ENCODE data around the gene SHFL.

DNA sequence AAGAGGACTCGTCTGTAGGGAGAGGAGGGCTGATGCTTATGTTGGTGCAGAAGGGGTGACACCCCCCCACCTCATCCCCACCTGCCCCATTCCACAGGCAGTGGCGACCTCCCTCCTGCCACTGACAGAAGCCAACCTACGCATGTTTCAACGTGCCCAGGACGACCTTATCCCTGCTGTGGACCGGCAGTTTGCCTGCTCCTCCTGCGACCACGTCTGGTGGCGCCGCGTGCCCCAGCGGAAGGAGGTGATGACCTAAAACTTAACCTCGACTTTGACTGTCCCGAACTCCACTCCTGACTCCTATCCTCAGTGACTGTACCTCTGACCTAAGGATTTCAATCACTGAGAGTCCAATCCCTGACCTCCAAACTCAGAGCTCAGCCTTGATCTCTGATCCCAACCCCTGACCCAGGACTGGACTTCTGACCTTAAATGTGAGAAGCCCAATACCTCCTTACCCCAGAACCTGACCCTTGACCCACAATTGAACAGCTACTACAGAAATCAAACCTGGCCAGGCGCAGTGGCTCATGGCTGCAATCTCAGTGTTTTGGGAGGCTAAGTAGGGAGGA lies 3.8 kb downstream of the SHFL start:
- TF ChIP-seq POLR2A (IDR thresholded peaks at IDR 0.05; ENCODE audit: control extremely low read depth in 1 of 2, low read depth in 2 of 2, low read length in 2 of 2) (no peak), JUN (IDR thresholded peaks at IDR 0.05; ENCODE audit: low read depth, low read length) (no peak), SP1 (IDR thresholded peaks at IDR 0.05; ENCODE audit: low read depth, low read length) (no peak), EZH2 (IDR thresholded peaks at IDR 0.05; ENCODE audit: low read depth, low read length, severe bottlenecking) (no peak), SP4 (IDR thresholded peaks at IDR 0.05; ENCODE audit: low read length) (no peak), CREB1 (IDR thresholded peaks at IDR 0.05) (no peak)
- TF ChIP-seq, protein P1, sequence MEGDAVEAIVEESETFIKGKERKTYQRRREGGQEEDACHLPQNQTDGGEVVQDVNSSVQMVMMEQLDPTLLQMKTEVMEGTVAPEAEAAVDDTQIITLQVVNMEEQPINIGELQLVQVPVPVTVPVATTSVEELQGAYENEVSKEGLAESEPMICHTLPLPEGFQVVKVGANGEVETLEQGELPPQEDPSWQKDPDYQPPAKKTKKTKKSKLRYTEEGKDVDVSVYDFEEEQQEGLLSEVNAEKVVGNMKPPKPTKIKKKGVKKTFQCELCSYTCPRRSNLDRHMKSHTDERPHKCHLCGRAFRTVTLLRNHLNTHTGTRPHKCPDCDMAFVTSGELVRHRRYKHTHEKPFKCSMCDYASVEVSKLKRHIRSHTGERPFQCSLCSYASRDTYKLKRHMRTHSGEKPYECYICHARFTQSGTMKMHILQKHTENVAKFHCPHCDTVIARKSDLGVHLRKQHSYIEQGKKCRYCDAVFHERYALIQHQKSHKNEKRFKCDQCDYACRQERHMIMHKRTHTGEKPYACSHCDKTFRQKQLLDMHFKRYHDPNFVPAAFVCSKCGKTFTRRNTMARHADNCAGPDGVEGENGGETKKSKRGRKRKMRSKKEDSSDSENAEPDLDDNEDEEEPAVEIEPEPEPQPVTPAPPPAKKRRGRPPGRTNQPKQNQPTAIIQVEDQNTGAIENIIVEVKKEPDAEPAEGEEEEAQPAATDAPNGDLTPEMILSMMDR (IDR thresholded peaks at IDR 0.05; ENCODE audit: control extremely low read depth in 1 of 3, insufficient read depth in 1 of 3, low read depth in 1 of 3, low read length in 3 of 3), result no peak
- TF ChIP-seq, protein P2, sequence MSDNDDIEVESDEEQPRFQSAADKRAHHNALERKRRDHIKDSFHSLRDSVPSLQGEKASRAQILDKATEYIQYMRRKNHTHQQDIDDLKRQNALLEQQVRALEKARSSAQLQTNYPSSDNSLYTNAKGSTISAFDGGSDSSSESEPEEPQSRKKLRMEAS (IDR thresholded peaks at IDR 0.05), result no peak
- TF ChIP-seq, protein P3, sequence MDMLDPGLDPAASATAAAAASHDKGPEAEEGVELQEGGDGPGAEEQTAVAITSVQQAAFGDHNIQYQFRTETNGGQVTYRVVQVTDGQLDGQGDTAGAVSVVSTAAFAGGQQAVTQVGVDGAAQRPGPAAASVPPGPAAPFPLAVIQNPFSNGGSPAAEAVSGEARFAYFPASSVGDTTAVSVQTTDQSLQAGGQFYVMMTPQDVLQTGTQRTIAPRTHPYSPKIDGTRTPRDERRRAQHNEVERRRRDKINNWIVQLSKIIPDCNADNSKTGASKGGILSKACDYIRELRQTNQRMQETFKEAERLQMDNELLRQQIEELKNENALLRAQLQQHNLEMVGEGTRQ (IDR thresholded peaks at IDR 0.05; ENCODE audit: low read length), result no peak
- TF ChIP-seq, protein P4, sequence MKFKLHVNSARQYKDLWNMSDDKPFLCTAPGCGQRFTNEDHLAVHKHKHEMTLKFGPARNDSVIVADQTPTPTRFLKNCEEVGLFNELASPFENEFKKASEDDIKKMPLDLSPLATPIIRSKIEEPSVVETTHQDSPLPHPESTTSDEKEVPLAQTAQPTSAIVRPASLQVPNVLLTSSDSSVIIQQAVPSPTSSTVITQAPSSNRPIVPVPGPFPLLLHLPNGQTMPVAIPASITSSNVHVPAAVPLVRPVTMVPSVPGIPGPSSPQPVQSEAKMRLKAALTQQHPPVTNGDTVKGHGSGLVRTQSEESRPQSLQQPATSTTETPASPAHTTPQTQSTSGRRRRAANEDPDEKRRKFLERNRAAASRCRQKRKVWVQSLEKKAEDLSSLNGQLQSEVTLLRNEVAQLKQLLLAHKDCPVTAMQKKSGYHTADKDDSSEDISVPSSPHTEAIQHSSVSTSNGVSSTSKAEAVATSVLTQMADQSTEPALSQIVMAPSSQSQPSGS (IDR thresholded peaks at IDR 0.05; ENCODE audit: low read length), result no peak
